ENCODE data around the gene TMEM74B. TPM values are rescaled to one million over a fixed set of nuclear protein-coding genes. Genes with fewer than 3 reads are reported as not detected.
"Not testable (repeated sequence)": the region's sequence is repeated elsewhere in the genome, so short reads cannot be mapped to it uniquely, and the experiment has no call there.

Gene TMEM74B
- total RNA-seq, 2 donors from 2014 or later = not detected

DNA sequence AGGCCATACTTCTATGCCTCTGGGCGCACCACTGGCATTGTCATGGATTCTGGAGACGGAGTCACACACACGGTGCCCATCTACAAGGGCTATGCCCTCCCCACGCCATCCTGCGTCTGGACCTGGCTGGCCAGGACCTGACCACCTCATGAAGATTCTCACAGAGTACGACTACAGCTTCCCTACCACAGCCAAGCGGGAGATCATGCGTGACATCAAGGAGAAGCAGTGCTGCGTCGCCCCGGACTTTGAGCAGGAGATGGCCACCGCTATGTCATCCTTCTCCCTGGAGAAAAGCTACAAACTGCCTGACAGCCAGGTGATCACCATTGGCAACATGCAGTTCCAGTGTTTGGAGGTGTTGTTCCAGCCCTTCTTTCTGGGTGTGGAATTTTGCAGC is 23.8 kb downstream of the TMEM74B start:
- ATAC-seq (no peak), DNase-seq (ENCODE audit: low spot score) (no peak)
- H3K9me3 Mint-ChIP-seq = no peaks in the 10 kb centered on the region
- no peak overlapping the region for H3K27ac Mint-ChIP-seq
- no peak overlapping the region for H3K4me3 Mint-ChIP-seq
- H3K4me1 Mint-ChIP-seq (ENCODE audit: low read depth in 2 of 2) = peaks cover 0 to 15% of the 10 kb centered on the region in 2 donors
- H3K27me3 Mint-ChIP-seq = no peaks in the 10 kb centered on the region
- H3K36me3 Mint-ChIP-seq = peaks cover 18% of the 10 kb centered on the region

DNA sequence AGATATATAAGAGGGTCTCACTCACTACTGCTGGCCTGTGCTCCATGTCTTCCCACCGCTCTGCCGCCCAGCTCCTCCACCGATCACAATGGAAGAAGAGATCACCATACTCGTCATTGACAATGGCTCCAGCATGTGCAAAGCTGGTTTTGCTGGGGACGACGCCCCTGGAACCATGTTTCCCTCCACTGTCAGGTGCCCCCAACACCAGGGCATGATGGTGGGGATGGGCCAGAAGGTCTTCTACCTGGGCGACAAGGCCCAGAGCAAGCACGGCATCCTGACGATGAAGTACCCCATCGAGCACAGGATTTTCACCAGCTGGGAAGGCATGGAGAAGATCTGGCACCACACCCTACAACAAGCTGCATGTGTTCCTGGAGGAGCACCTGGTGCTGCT is 24.3 kb downstream of the TMEM74B start:
- H3K36me3 Mint-ChIP-seq = peaks cover 19% of the 10 kb centered on the region
- H3K4me3 Mint-ChIP-seq = no peak overlapping the region
- DNase-seq (ENCODE audit: low spot score) = no peak
- no peak for ATAC-seq
- no peaks in the 10 kb centered on the region for H3K9me3 Mint-ChIP-seq
- no peak overlapping the region for H3K27ac Mint-ChIP-seq
- H3K27me3 Mint-ChIP-seq = no peaks in the 10 kb centered on the region
- H3K4me1 Mint-ChIP-seq (ENCODE audit: low read depth in 2 of 2) = peaks cover 0 to 15% of the 10 kb centered on the region in 2 donors

DNA sequence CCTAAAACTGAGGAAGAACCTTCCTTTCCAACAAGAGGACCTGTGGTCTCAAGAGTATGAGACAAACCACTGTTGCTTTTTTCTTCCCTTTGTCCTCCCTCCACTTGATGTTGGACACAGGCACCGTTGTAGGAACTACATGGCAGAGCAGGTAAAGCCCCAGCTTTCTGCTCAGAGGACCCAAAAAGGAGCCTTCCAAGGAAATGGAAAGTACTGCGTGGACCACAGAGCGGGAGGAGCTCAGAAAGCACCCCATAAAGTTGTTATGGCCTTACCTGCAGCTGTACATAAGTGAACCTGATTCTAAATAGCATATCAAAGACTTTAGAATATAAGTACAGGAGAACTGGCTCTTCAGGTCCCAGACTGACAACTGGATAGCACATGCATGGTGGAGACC is 29.4 kb downstream of the TMEM74B start:
- Mint-ChIP-seq H3K4me1 (ENCODE audit: low read depth in 2 of 2) (peaks cover 10 to 20% of the 10 kb centered on the region in 2 donors), H3K36me3 (peaks cover 36% of the 10 kb centered on the region), H3K4me3 (no peak overlapping the region), H3K9me3 (no peaks in the 10 kb centered on the region), H3K27ac (no peak overlapping the region), H3K27me3 (no peaks in the 10 kb centered on the region)
- DNase-seq (ENCODE audit: low spot score) = no peak
- no peak for ATAC-seq

DNA sequence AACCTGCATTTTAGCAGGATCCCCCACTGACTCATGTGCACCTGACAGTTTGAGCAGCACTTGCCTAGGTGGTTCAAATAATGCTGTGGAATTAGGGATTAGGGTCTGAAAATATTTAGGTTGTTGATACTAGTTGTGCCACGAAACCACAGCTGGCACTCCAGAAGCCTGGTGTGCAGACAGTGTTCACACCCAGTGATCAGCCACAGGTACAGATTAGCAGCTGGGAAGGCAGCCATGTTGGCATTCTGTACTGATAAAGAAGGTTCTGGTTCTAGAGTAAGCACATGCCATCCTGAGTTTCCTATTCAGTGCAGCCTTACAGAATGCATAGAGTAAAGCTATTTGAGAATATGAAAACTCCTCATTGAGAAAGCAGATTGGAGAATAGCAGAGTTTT is 30.1 kb downstream of the TMEM74B start:
- no peaks in the 10 kb centered on the region for H3K27me3 Mint-ChIP-seq

GRCh38 chr20:1154226-1154625 is 30.6 kb downstream of the TMEM74B start:
- ATAC-seq (no peak), DNase-seq (ENCODE audit: low spot score) (no peak)
- no peak overlapping the region for H3K4me3 Mint-ChIP-seq
- H3K4me1 Mint-ChIP-seq (ENCODE audit: low read depth in 2 of 2) = peaks cover 10 to 20% of the 10 kb centered on the region in 2 donors
- peaks cover 33% of the 10 kb centered on the region for H3K36me3 Mint-ChIP-seq
- no peaks in the 10 kb centered on the region for H3K9me3 Mint-ChIP-seq
- H3K27ac Mint-ChIP-seq = no peak overlapping the region
- no peaks in the 10 kb centered on the region for H3K27me3 Mint-ChIP-seq

More for the DNA sequence above, 30.1 kb downstream of the TMEM74B start:
- Mint-ChIP-seq H3K36me3 (peaks cover 33% of the 10 kb centered on the region), H3K4me1 (ENCODE audit: low read depth in 2 of 2) (peaks cover 10 to 20% of the 10 kb centered on the region in 2 donors), H3K9me3 (no peaks in the 10 kb centered on the region), H3K4me3 (no peak overlapping the region), H3K27ac (no peak overlapping the region)
- ATAC-seq = no peak
- no peak for DNase-seq (ENCODE audit: low spot score)

GRCh38 chr20:1150968-1151367 is 33.8 kb downstream of the TMEM74B start:
- Mint-ChIP-seq H3K36me3 (peaks cover 34% of the 10 kb centered on the region), H3K4me3 (no peak overlapping the region), H3K27me3 (no peaks in the 10 kb centered on the region), H3K27ac (no peak overlapping the region), H3K4me1 (ENCODE audit: low read depth in 2 of 2) (peaks cover 15 to 20% of the 10 kb centered on the region in 2 donors), H3K9me3 (no peaks in the 10 kb centered on the region)
- DNase-seq (ENCODE audit: low spot score) (no peak), ATAC-seq (no peak)

DNA sequence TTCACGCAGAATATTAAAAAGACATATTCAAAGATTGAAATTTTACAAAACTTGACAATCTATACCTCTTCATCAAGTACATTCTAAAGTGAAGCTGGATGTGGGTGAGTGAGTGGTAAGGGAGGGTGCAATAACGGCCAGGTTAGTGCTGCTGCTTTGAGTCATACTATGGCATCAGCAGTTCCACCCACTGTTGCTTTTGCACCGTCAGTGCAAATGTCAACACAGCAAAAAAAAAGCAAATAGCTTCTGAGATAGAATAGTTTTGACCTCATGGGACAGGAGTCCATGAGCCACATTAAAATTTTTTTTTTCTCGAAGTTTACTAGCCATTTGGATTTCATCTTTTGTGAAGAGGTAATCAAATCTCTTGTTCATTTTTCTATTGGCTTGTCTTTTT is 34.6 kb downstream of the TMEM74B start:
- Mint-ChIP-seq H3K4me1 (ENCODE audit: low read depth in 2 of 2) (peaks cover 19 to 20% of the 10 kb centered on the region in 2 donors), H3K9me3 (no peaks in the 10 kb centered on the region), H3K36me3 (peaks cover 29% of the 10 kb centered on the region), H3K4me3 (no peak overlapping the region), H3K27ac (no peak overlapping the region), H3K27me3 (no peaks in the 10 kb centered on the region)
- ATAC-seq (peak; percentile 73 to 83), DNase-seq (ENCODE audit: low spot score) (no peak)

DNA sequence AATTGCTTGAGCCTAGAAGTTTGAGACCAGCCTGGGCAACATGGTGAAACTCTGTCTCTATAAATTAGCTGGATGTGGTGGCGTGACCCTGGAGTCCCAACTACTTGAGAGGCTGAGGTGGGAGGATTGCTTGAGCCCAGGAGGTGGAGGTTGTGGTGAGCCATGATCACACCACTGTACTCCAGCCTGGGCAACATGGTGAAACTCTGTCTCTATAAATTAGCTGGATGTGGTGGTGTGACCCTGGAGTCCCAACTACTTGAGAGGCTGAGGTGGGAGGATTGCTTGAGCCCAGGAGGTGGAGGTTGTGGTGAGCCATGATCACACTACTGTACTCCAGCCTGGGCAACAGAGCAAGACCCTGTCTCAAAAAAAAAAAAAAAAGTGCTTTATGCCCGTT is 35.0 kb downstream of the TMEM74B start:
- not testable (repeated sequence) for H3K4me3 Mint-ChIP-seq; H3K9me3 Mint-ChIP-seq; H3K27ac Mint-ChIP-seq; DNase-seq (ENCODE audit: low spot score); H3K27me3 Mint-ChIP-seq
- peaks cover 25% of the 10 kb centered on the region for H3K36me3 Mint-ChIP-seq
- ATAC-seq = peak; percentile 43 to 79
- peaks cover 20% of the 10 kb centered on the region in 2 donors for H3K4me1 Mint-ChIP-seq (ENCODE audit: low read depth in 2 of 2)

- Mint-ChIP-seq H3K27ac (no peak overlapping the region), H3K36me3 (peaks cover 18% of the 10 kb centered on the region), H3K4me3 (no peak overlapping the region), H3K27me3 (no peaks in the 10 kb centered on the region), H3K9me3 (no peaks in the 10 kb centered on the region), H3K4me1 (ENCODE audit: low read depth in 2 of 2) (peaks cover 14 to 21% of the 10 kb centered on the region in 2 donors)
- ATAC-seq = no peak
- no peak for DNase-seq (ENCODE audit: low spot score)
Measured at GRCh38 chr20:1146957-1147356, 37.8 kb downstream of the TMEM74B start.

GRCh38 chr20:1144401-1145172 is 40.2 kb downstream of the TMEM74B start:
- Mint-ChIP-seq H3K27ac (no peak overlapping the region), H3K36me3 (peaks cover 26% of the 10 kb centered on the region), H3K4me1 (ENCODE audit: low read depth in 2 of 2) (peaks cover 4 to 14% of the 10 kb centered on the region in 2 donors), H3K9me3 (no peaks in the 10 kb centered on the region), H3K27me3 (no peaks in the 10 kb centered on the region), H3K4me3 (no peak overlapping the region)
- ATAC-seq (no peak), DNase-seq (ENCODE audit: low spot score) (no peak)

GRCh38 chr20:1137236-1137635 is 47.5 kb downstream of the TMEM74B start:
- ATAC-seq (no peak), DNase-seq (ENCODE audit: low spot score) (no peak)
- Mint-ChIP-seq H3K9me3 (no peaks in the 10 kb centered on the region), H3K27ac (no peak overlapping the region), H3K36me3 (peaks cover 47% of the 10 kb centered on the region), H3K4me1 (ENCODE audit: low read depth in 2 of 2) (peaks cover 12 to 17% of the 10 kb centered on the region in 2 donors), H3K4me3 (no peak overlapping the region), H3K27me3 (no peaks in the 10 kb centered on the region)

GRCh38 chr20:1134836-1135235 is 49.9 kb downstream of the TMEM74B start:
- H3K36me3 Mint-ChIP-seq = peaks cover 38% of the 10 kb centered on the region
- peaks cover 18 to 19% of the 10 kb centered on the region in 2 donors for H3K4me1 Mint-ChIP-seq (ENCODE audit: low read depth in 2 of 2)
- H3K4me3 Mint-ChIP-seq = no peak overlapping the region
- H3K27ac Mint-ChIP-seq = no peak overlapping the region
- H3K27me3 Mint-ChIP-seq = no peaks in the 10 kb centered on the region
- no peaks in the 10 kb centered on the region for H3K9me3 Mint-ChIP-seq
- ATAC-seq (no peak), DNase-seq (ENCODE audit: low spot score) (no peak)

GRCh38 chr20:1134355-1134754 is 50.4 kb downstream of the TMEM74B start:
- no peak for DNase-seq (ENCODE audit: low spot score)
- ATAC-seq = no peak

GRCh38 chr20:1131354-1131753 is 53.4 kb downstream of the TMEM74B start:
- H3K9me3 Mint-ChIP-seq = no peaks in the 10 kb centered on the region
- H3K36me3 Mint-ChIP-seq = peaks cover 49% of the 10 kb centered on the region
- H3K4me1 Mint-ChIP-seq (ENCODE audit: low read depth in 2 of 2) = peaks cover 19 to 23% of the 10 kb centered on the region in 2 donors
- no peaks in the 10 kb centered on the region for H3K27me3 Mint-ChIP-seq
- H3K27ac Mint-ChIP-seq = peak overlapping the region in 1 of 2 donors; percentile 62
- H3K4me3 Mint-ChIP-seq = no peak overlapping the region
- DNase-seq (ENCODE audit: low spot score) (no peak), ATAC-seq (no peak)

More at GRCh38 chr20:1134355-1134754, 50.4 kb downstream of the TMEM74B start:
- peak overlapping the region in 1 of 2 donors; percentile 1 for H3K27ac Mint-ChIP-seq
- peaks cover 18 to 19% of the 10 kb centered on the region in 2 donors for H3K4me1 Mint-ChIP-seq (ENCODE audit: low read depth in 2 of 2)
- H3K36me3 Mint-ChIP-seq = peaks cover 43% of the 10 kb centered on the region
- no peaks in the 10 kb centered on the region for H3K9me3 Mint-ChIP-seq
- no peaks in the 10 kb centered on the region for H3K27me3 Mint-ChIP-seq
- H3K4me3 Mint-ChIP-seq = no peak overlapping the region
